GM12865 (cell line): ENCODE measurements around the gene TTC16.

Experiments used
- DNase-seq: peaks from one replicate; pipeline ENCODE4 v3.0.0; 2010; ENCODE audit warnings: low read depth
- H3K4me3 ChIP-seq: 2 replicates; pipeline ENCODE4 v1.5.1; 2011; ENCODE audit warnings: mild to moderate bottlenecking, low read depth, low read length, control low read depth
- TF ChIP-seq, protein P1 (sequence below): IDR thresholded peaks from 2 replicates; pipeline ENCODE4 v1.5.1; 2011; ENCODE audit warnings: low read length, control low read depth, low read depth, inconsistent platforms; ENCODE audit not compliant: insufficient read depth; ENCODE audit errors: missing control alignments

The TTC16 gene

DNA sequence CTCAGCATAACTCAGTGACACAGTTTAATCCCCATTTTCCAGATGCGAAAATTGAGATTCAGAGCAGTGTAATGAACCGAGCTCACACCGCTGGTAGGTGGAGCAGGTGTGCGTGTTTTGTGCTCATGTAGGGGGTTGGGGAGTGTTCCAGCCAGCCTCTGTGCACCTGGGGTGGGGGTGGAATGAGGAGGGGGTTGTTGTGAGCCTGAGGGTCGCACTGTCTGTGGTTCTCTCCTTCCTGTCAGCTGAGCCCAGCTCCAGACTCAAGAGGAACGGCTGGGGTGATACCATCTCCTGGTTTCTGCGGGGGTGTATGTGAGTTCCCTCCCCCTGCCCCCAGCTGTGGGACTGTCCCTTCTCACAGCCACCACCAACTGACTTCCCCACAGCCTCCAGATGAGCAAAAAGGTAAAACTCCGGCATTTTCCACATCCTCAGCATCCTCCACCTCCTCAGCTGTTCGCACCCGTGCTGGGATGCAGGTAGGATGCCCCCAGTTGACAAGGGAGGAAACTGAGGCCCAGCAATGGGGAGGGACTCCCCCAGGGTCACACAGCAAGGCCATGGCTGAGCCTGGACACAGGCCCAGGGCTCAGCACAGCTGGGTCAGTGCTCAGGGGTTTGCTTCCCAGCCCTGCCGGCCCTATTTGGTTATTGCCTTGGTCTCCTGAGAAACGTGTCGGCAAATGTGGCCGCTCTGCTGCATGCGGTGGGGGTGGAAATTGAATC is 60.5 kb downstream of the TTC16 start:
- H3K4me3 ChIP-seq: peak overlapping the region; percentile 56
- TF ChIP-seq, protein P1, sequence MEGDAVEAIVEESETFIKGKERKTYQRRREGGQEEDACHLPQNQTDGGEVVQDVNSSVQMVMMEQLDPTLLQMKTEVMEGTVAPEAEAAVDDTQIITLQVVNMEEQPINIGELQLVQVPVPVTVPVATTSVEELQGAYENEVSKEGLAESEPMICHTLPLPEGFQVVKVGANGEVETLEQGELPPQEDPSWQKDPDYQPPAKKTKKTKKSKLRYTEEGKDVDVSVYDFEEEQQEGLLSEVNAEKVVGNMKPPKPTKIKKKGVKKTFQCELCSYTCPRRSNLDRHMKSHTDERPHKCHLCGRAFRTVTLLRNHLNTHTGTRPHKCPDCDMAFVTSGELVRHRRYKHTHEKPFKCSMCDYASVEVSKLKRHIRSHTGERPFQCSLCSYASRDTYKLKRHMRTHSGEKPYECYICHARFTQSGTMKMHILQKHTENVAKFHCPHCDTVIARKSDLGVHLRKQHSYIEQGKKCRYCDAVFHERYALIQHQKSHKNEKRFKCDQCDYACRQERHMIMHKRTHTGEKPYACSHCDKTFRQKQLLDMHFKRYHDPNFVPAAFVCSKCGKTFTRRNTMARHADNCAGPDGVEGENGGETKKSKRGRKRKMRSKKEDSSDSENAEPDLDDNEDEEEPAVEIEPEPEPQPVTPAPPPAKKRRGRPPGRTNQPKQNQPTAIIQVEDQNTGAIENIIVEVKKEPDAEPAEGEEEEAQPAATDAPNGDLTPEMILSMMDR: no peak
- peak; percentile 93 for DNase-seq

DNA sequence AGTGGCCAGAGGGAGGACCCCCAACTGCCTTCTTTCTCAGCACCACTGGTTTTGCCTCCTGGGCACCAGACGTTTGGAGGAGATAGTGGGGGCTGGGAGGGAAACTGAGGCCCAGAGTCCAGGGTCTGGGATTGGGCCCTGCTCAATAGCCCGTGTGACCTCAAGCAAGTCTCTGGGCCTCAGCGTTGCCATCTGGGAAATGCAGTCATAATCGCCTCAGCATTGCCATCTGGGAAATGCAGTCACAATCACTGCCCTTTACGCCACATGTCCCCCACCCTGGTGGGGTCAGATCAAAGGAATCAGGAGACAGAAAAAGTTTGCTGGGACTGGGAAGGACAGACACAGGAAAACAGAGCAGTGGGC is 61.0 kb downstream of the TTC16 start:
- DNase-seq: peak; percentile 57
- peak overlapping the region; percentile 56 for H3K4me3 ChIP-seq
- TF ChIP-seq, protein P1: no peak

- peak overlapping the region; percentile 56 for H3K4me3 ChIP-seq
- TF ChIP-seq, protein P1: no peak
- peak; percentile 44 for DNase-seq
Measured at GRCh38 chr9:127777368-127777980, 61.6 kb downstream of the TTC16 start.

DNA sequence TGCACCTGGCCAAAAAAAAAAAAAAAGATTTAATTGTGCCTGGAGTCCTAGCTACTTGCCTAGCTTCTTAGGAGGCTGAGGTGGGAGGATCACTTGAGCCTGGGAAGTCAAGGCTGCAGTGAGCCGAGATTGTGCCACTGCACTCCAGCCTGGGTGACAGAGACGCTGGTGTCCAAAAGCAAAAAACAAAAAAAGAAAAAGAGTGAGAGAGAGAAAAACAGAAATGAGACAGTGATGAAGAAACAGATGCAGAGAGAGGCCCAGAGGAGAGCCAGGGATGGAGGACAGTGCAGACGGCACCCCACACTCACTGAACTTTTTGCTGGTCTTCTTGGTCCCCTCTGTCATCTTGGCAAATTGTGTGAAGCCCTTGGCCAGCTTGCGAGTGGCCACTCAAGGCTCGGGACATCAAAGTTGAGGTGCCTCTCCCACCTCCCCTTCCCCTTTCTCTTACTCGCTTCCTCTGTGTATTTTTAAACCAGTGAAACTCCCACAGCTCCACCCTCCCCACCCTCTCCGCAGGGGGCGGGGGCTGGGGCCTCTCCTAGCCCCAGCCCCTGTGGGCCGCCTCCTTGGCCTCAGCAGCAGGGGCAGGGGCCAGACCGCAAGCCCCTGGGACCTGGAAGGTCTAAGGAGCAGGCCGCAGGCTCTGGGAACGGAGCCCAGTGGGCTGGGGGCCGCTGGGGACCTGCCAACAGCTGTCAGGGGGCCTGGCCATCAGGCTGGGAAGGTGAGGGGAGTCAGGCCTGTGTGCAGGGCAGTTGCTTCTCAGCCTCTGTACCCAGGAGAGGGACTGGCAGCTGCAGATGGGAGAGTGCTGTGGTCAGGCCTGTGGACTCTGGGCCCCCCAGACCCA is 62.6 kb downstream of the TTC16 start, which contains the start of gene SH2D3C:
TSS of gene SH2D3C (minus strand) at position 387 of the 856 bp plus-strand sequence. CDS start at position 348, 39 bp downstream.
- TF ChIP-seq, protein P1: no peak
- peak; percentile 59 for DNase-seq
- peak within 1 kb of the TSS; percentile 56 for H3K4me3 ChIP-seq

GRCh38 chr9:127779136-127779981 is 63.5 kb downstream of the TTC16 start:
- DNase-seq: peak; percentile 88
- TF ChIP-seq, protein P1: no peak
- H3K4me3 ChIP-seq: peak overlapping the region; percentile 56
